IPS DF 6.9 (cell line): ENCODE results near the gene LNPEP.
"Not testable (repeated sequence)": the region's sequence is repeated elsewhere in the genome, so short reads cannot be mapped to it uniquely, and the experiment has no call there.

Source experiments
- DNase-seq: peaks from one replicate; pipeline ENCODE4 v3.0.0-alpha.2; 2013; ENCODE audit warnings: low read depth, low spot score
- H3K27ac ChIP-seq: one replicate; pipeline ENCODE4 v1.5.1; 2013; ENCODE audit warnings: low read length, control low read depth
- H3K27me3 ChIP-seq: 2 replicates; pipeline ENCODE4 v1.6.1; 2013; ENCODE audit warnings: mild to moderate bottlenecking, low read length; ENCODE audit not compliant: control insufficient read depth, insufficient read depth
- H3K36me3 ChIP-seq: 2 replicates; pipeline ENCODE4 v1.6.1; 2013; ENCODE audit warnings: low read length; ENCODE audit not compliant: control insufficient read depth, insufficient read depth
- H3K4me1 ChIP-seq: 2 replicates; pipeline ENCODE4 v1.6.1; 2013; ENCODE audit warnings: low read length; ENCODE audit not compliant: control insufficient read depth, insufficient read depth
- H3K4me3 ChIP-seq: 2 replicates; pipeline ENCODE4 v1.5.1; 2013; ENCODE audit warnings: mild to moderate bottlenecking, low read length
- H3K9me3 ChIP-seq: 2 replicates; pipeline ENCODE4 v1.6.1; 2013; ENCODE audit warnings: low read length, inconsistent platforms; ENCODE audit not compliant: control insufficient read depth, insufficient read depth
- WGBS: extraction: QIAGEN DNeasy Blood & Tissue Kit; methylation state at CpG from one replicate; pipeline ENCODE4 v1.1.7; 2013; ENCODE audit warnings: mixed read lengths, missing lambda C conversion rate; ENCODE audit not compliant: insufficient read length, insufficient coverage; 5-methylcytosine and 5-hydroxymethylcytosine counted together

Gene LNPEP

GRCh38 chr5:96928931-96929708 is 6.8 kb upstream of the LNPEP start:
- Histone ChIP-seq H3K27me3 (no peaks in the 10 kb centered on the region), H3K9me3 (no peaks in the 10 kb centered on the region), H3K4me1 (no peaks in the 10 kb centered on the region), H3K27ac (no peak overlapping the region), H3K4me3 (no peak overlapping the region), H3K36me3 (no peaks in the 10 kb centered on the region)
- no peak for DNase-seq
- WGBS = no CpG with 5 or more reads among the region's 7 CpGs

- Histone ChIP-seq H3K4me1 (no peaks in the 10 kb centered on the region), H3K36me3 (no peaks in the 10 kb centered on the region), H3K4me3 (no peak overlapping the region), H3K9me3 (no peaks in the 10 kb centered on the region), H3K27me3 (no peaks in the 10 kb centered on the region), H3K27ac (no peak overlapping the region)
- no CpG with 5 or more reads among the region's 3 CpGs for WGBS
- DNase-seq = no peak
Observed at GRCh38 chr5:96930058-96930457, 5.8 kb upstream of the LNPEP start.

GRCh38 chr5:96930589-96930988 is 5.3 kb upstream of the LNPEP start:
- Histone ChIP-seq H3K4me3 (no peak overlapping the region), H3K4me1 (no peaks in the 10 kb centered on the region)
- WGBS = no CpG with 5 or more reads among the region's 3 CpGs

GRCh38 chr5:96931037-96931436 is 4.8 kb upstream of the LNPEP start:
- WGBS = no CpG with 5 or more reads among the region's 2 CpGs
- H3K4me1 ChIP-seq, H3K27me3 ChIP-seq, DNase-seq, H3K4me3 ChIP-seq, H3K27ac ChIP-seq, H3K9me3 ChIP-seq, H3K36me3 ChIP-seq: not testable (repeated sequence)

More at GRCh38 chr5:96930589-96930988, 5.3 kb upstream of the LNPEP start:
- Histone ChIP-seq H3K27me3 (no peaks in the 10 kb centered on the region), H3K36me3 (no peaks in the 10 kb centered on the region), H3K27ac (no peak overlapping the region), H3K9me3 (no peaks in the 10 kb centered on the region)
- DNase-seq = no peak

GRCh38 chr5:96931605-96932004 is 4.3 kb upstream of the LNPEP start:
- Histone ChIP-seq H3K27ac (no peak overlapping the region), H3K4me1 (no peaks in the 10 kb centered on the region), H3K9me3 (no peaks in the 10 kb centered on the region), H3K27me3 (no peaks in the 10 kb centered on the region), H3K36me3 (no peaks in the 10 kb centered on the region), H3K4me3 (no peak overlapping the region)
- no peak for DNase-seq
- no CpG with 5 or more reads among the region's 1 CpG for WGBS

- no peak overlapping the region for H3K4me3 ChIP-seq
- no peaks in the 10 kb centered on the region; the same call in 1 of the 2 replicates for H3K27me3 ChIP-seq
- no peaks in the 10 kb centered on the region for H3K4me1 ChIP-seq
- no peak for DNase-seq
- no CpG with 5 or more reads among the region's 5 CpGs for WGBS
- H3K36me3 ChIP-seq = no peaks in the 10 kb centered on the region
- no peaks in the 10 kb centered on the region for H3K9me3 ChIP-seq
- no peak overlapping the region for H3K27ac ChIP-seq
Observed at GRCh38 chr5:96932026-96932425, 3.9 kb upstream of the LNPEP start.

GRCh38 chr5:96933764-96934707 is 1.8 kb upstream of the LNPEP start:
- DNase-seq = no peak
- Histone ChIP-seq H3K27ac (no peak overlapping the region), H3K4me3 (peak overlapping the region; percentile 62; the same call in 1 of the 2 replicates), H3K27me3 (no peaks in the 10 kb centered on the region; the same call in 1 of the 2 replicates), H3K9me3 (no peaks in the 10 kb centered on the region), H3K36me3 (no peaks in the 10 kb centered on the region), H3K4me1 (no peaks in the 10 kb centered on the region)
- no CpG with 5 or more reads among the region's 13 CpGs for WGBS

- peak overlapping the region; percentile 62; the same call in 1 of the 2 replicates for H3K4me3 ChIP-seq
- H3K4me1 ChIP-seq = no peaks in the 10 kb centered on the region
- no CpG with 5 or more reads among the region's 80 CpGs for WGBS
- DNase-seq = peak; percentile 57
- no peaks in the 10 kb centered on the region for H3K36me3 ChIP-seq
- no peak overlapping the region for H3K27ac ChIP-seq
- no peaks in the 10 kb centered on the region for H3K9me3 ChIP-seq
- no peaks in the 10 kb centered on the region; the same call in 1 of the 2 replicates for H3K27me3 ChIP-seq
Observed at GRCh38 chr5:96934708-96935558, 947 bp upstream of the LNPEP start.

- no CpG with 5 or more reads among the region's 27 CpGs for WGBS
- Histone ChIP-seq H3K4me3 (peak overlapping the region; percentile 62; the same call in 1 of the 2 replicates), H3K36me3 (no peaks in the 10 kb centered on the region), H3K4me1 (no peaks in the 10 kb centered on the region), H3K27ac (no peak overlapping the region), H3K9me3 (no peaks in the 10 kb centered on the region), H3K27me3 (no peaks in the 10 kb centered on the region; the same call in 1 of the 2 replicates)
- no peak for DNase-seq
Observed at GRCh38 chr5:96936431-96937320, 796 bp downstream of the LNPEP start.
